Right lobe of liver (tissue), 4 donors: ENCODE measurements around the gene PRH2.

Experiments
- POLR2A ChIP-seq: fragments of 450-650 bp; IDR thresholded peaks from one replicate; pipeline ENCODE4 v1.6.1; 2017; ENCODE audit warnings: antibody characterized with exemption, mild to moderate bottlenecking
- TF ChIP-seq, protein P1 (sequence below), 4 donors: fragments of 200-600 bp in 3 of 4; fragments of 450-650 bp in 1 of 4; IDR thresholded peaks; one replicate each; pipeline versions ENCODE4 v1.5.1 to v1.8.0; 2016 to 2022; ENCODE audit warnings: antibody characterized with exemption in 4 of 4, mild to moderate bottlenecking in 2 of 4
- donor health status: DM: no; HTN: no; CAD: no.
- donor health status: DM: no; HTN: no; CAD: no.
- donor health status: DM: no; HTN: yes; CAD: no.

DNA sequence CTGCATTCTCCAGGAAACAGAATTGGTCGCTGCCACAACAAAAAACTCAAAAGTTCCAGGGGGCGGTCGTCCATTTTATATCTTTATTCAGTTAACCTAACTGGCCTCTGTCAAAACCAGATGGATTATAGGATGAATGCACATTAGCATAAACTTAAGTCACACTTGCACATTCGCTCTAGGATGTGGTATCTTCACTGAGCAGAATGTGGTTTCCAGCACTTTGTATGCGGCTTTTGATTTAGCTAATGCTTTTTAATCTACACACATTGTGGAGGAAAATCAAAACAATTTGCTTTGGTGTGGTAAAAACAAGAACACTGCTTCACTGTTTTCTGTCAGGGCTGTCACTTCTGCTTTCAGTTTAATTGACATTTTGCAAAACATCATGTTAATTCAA lies 53.2 kb downstream of the PRH2 start:
- TF ChIP-seq, protein P1, sequence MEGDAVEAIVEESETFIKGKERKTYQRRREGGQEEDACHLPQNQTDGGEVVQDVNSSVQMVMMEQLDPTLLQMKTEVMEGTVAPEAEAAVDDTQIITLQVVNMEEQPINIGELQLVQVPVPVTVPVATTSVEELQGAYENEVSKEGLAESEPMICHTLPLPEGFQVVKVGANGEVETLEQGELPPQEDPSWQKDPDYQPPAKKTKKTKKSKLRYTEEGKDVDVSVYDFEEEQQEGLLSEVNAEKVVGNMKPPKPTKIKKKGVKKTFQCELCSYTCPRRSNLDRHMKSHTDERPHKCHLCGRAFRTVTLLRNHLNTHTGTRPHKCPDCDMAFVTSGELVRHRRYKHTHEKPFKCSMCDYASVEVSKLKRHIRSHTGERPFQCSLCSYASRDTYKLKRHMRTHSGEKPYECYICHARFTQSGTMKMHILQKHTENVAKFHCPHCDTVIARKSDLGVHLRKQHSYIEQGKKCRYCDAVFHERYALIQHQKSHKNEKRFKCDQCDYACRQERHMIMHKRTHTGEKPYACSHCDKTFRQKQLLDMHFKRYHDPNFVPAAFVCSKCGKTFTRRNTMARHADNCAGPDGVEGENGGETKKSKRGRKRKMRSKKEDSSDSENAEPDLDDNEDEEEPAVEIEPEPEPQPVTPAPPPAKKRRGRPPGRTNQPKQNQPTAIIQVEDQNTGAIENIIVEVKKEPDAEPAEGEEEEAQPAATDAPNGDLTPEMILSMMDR (IDR thresholded peaks at IDR 0.05) = no peak
- no peak for TF ChIP-seq POLR2A
